Measurements from ENCODE around the gene PTPRO.

PTPRO gene

DNA sequence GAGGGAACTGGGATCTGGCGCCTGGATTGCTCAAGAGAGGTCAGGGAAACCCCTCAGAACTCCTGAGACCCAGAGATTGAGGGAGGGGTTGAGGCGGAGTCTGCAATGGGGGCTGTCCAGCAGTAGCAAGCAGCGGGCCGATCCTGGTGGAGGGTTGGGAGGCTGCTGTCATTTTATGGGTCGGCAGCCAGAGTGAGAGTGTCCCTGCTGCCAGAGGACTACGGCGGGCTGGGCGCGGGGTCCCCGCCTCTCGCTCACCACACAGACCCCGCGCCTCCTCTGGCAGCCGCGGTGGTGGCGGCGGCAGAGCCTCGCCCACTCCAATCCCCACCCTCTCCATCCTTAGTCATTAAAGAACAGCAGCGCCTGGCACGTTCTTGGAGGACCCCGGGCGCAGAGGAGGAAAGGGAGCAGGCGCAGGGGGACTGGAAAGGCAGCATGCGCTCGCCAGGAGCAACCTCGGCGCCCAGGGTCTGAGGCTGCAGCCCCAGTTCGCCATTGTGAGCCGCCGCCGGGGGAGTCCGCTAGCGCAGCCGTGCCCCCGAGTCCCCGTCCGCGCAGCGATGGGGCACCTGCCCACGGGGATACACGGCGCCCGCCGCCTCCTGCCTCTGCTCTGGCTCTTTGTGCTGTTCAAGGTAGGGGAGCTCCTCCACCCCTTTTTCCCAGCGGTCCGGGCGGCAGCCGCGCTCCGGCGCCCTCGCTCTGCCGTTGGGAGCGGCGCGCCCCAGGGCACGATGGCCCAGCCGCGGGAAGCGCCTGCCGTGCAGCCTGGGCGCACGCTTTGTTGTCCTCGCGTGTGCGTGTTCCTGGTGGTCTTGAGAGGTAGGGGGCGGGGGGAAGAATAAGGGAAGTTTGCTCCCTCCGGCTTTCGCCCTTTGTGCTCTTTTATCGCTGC is at the start of gene PTPRO:
Gene PTPRO, plus strand, starts transcription at position 345 of the 898 bp plus-strand sequence.
- no peak within 1 kb of the TSS for H3K27ac Mint-ChIP-seq
- H3K4me3 Mint-ChIP-seq, result peak within 1 kb of the TSS; percentile 18 to 62
- DNase-seq (no peak), ATAC-seq (no peak)
- H3K27me3 Mint-ChIP-seq, result peaks cover 61% of the 10 kb centered on the region
- H3K9me3 Mint-ChIP-seq, result no peaks in the 10 kb centered on the region
- H3K4me1 Mint-ChIP-seq, result peaks cover 13% of the 10 kb centered on the region

DNA sequence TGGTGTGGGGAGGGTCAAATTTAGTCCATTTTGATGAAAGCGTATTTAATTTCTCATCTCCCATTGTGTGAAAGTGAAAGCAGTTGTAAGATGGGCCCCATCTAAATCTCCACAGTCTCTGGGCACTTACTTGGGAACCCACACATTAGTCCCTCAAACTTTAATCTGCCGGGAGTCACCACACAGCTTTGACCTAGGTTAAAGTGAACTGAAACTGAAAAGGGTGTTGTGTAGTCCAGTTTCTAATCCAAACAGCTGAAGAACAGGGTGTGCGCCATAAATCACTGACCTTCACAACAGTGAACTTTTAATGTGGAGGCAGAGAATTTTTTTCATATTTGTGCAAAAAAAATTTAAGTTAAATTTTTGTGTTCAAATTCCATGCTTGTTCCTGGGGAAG is 48.4 kb upstream of the PTPRO start:
- no peaks in the 10 kb centered on the region for H3K9me3 Mint-ChIP-seq
- no peak overlapping the region for H3K4me3 Mint-ChIP-seq
- ATAC-seq (no peak), DNase-seq (no peak)
- peaks cover 19% of the 10 kb centered on the region for H3K27me3 Mint-ChIP-seq
- no peak overlapping the region for H3K27ac Mint-ChIP-seq
- peaks cover 2% of the 10 kb centered on the region for H3K4me1 Mint-ChIP-seq

DNA sequence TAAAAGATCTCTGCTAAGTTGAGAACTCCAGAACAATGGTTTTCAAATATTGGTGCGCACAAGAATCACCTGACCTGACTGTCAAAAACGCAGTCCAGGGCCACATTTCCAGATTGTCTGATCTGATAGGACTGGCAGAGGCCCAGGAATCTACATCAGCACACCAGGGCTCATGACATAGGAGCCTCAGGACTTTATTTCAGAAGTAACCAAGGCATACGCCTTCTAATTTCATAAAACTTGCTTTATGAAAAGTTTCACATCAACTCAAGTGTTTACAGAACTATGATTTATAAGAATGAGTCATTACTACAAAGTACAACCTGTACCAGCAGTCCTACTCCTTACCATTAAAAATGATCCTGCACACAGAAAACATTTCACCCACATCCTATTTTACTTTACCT is 47.7 kb upstream of the PTPRO start:
- H3K4me1 Mint-ChIP-seq, result peaks cover 6% of the 10 kb centered on the region
- peaks cover 19% of the 10 kb centered on the region for H3K27me3 Mint-ChIP-seq
- H3K4me3 Mint-ChIP-seq, result no peak overlapping the region
- no peaks in the 10 kb centered on the region for H3K9me3 Mint-ChIP-seq
- H3K27ac Mint-ChIP-seq, result no peak overlapping the region
- no peak for DNase-seq
- peak; percentile 43 for ATAC-seq

DNA sequence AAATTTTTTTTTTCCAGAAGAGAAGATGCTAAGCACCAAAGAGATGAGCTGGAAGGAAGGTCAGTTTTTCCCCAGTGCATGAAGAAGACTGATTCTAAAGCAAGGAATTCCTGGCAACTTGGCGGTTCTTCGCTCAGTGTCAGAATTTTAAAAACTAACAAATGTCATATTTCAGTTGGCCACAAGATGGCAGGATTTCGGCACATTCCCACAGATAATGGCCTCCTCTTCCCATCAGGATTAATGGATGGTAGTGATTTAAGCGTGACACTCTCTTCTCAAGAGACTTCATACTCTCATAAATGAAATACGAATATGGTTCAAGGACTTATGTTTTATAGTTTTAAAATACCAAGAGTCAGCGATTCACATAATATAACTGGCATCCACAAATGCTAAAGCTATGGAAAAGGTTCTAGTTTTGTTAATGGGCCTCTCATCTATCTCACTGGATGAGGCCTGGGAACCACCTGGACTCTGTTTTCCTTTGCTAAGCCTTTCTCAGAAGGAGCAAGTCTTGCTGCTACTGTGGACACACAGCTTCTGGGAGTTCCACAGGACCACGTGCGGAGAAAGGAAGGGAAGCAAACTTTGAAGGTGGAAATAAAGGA is 46.1 kb upstream of the PTPRO start:
- Mint-ChIP-seq H3K9me3 (no peaks in the 10 kb centered on the region), H3K27ac (no peak overlapping the region)
- DNase-seq, result no peak

GRCh38 chr12:15278816-15279658 is 43.3 kb upstream of the PTPRO start:
- peaks cover 10% of the 10 kb centered on the region for H3K27me3 Mint-ChIP-seq
- H3K4me1 Mint-ChIP-seq, result peaks cover 6% of the 10 kb centered on the region
- H3K27ac Mint-ChIP-seq, result peak overlapping the region in 1 of 2 donors; percentile 64
- peak; percentile 77 for ATAC-seq
- H3K9me3 Mint-ChIP-seq, result no peaks in the 10 kb centered on the region
- no peak overlapping the region for H3K4me3 Mint-ChIP-seq
- peak in 1 of 2 donors; percentile 10 for DNase-seq

More for the DNA sequence above, 46.1 kb upstream of the PTPRO start:
- H3K4me1 Mint-ChIP-seq, result peaks cover 6% of the 10 kb centered on the region
- no peak for ATAC-seq
- no peak overlapping the region for H3K4me3 Mint-ChIP-seq
- peaks cover 10% of the 10 kb centered on the region for H3K27me3 Mint-ChIP-seq

- no peak overlapping the region for H3K4me3 Mint-ChIP-seq
- H3K27me3 Mint-ChIP-seq, result peaks cover 10% of the 10 kb centered on the region
- peak overlapping the region in 1 of 2 donors; percentile 65 for H3K27ac Mint-ChIP-seq
- ATAC-seq (no peak), DNase-seq (no peak)
- H3K9me3 Mint-ChIP-seq, result no peaks in the 10 kb centered on the region
- H3K4me1 Mint-ChIP-seq, result peaks cover 6% of the 10 kb centered on the region
These were observed 41.4 kb upstream of the PTPRO start for GRCh38 chr12:15280930-15281329.

- no peak overlapping the region for H3K4me3 Mint-ChIP-seq
- H3K27ac Mint-ChIP-seq, result no peak overlapping the region
- no peak for DNase-seq
These were observed 33.1 kb upstream of the PTPRO start for GRCh38 chr12:15289192-15289591.

DNA sequence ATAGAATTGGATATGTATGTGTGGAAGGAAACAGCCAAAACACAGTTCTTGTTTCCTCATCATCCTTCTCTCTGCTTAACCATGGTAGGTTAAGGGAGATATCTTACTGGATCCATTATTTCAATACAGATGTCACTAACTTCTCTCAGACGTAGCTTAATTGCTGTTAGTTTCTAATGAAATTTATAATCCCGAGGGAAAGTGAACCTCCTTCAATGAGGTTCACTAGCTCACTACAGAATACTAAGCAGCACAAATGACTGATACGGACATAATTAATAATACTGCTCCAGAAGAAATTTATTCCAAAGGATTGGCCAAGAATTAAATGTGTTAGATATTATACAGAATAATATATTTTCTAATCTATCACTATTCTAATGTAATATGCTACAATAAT is 28.6 kb upstream of the PTPRO start:
- Mint-ChIP-seq H3K4me3 (no peak overlapping the region), H3K27ac (no peak overlapping the region), H3K9me3 (no peaks in the 10 kb centered on the region), H3K27me3 (no peaks in the 10 kb centered on the region), H3K4me1 (no peaks in the 10 kb centered on the region)
- ATAC-seq (no peak), DNase-seq (no peak)

More at GRCh38 chr12:15289192-15289591, 33.1 kb upstream of the PTPRO start:
- Mint-ChIP-seq H3K9me3 (no peaks in the 10 kb centered on the region), H3K27me3 (no peaks in the 10 kb centered on the region), H3K4me1 (no peaks in the 10 kb centered on the region)
- ATAC-seq, result no peak

DNA sequence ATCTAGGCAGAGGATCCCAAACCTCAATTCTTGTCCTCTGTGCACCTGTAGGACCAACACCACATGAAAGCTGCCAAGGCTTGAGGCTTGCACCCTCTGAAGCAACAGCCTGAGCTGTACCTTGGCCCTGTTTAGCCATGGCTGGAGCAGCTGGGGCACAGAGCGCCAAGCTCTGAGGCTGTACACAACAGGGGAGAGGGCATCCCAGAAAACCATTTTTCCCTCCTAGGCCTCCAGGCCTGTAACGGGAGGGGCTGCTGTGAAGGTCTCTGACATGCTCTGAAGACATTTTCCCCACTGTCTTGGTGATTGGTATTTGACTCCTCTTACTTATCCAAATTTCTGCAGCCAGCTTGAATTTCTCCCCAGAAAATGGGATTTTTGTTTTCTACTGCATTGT is 22.4 kb upstream of the PTPRO start:
- Mint-ChIP-seq H3K4me3 (no peak overlapping the region), H3K9me3 (peaks cover 8 to 20% of the 10 kb centered on the region in 2 donors), H3K27ac (peak overlapping the region in 1 of 2 donors; percentile 27), H3K4me1 (no peaks in the 10 kb centered on the region), H3K27me3 (peaks cover 9% of the 10 kb centered on the region)
- ATAC-seq (no peak), DNase-seq (no peak)

DNA sequence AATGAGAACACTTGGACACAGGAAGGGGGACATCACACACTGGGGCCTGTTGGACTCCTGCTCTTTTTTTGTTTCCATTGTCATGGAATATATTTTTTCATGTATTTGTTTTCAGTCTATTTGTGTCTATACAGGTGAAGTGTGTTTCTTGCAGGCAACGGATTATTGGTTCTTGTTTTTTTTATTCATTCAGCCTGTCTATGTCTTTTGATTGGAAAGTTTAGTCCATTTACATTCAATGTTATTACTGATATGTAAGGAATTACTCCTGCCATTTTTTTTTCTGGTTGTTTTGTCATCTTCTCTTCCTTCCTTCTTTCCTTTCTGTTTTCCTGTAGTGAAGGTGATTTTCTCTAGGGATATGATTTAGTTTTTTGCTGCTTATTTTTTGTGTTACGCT is 18.0 kb upstream of the PTPRO start:
- Mint-ChIP-seq H3K27ac (no peak overlapping the region), H3K4me3 (no peak overlapping the region)

DNA sequence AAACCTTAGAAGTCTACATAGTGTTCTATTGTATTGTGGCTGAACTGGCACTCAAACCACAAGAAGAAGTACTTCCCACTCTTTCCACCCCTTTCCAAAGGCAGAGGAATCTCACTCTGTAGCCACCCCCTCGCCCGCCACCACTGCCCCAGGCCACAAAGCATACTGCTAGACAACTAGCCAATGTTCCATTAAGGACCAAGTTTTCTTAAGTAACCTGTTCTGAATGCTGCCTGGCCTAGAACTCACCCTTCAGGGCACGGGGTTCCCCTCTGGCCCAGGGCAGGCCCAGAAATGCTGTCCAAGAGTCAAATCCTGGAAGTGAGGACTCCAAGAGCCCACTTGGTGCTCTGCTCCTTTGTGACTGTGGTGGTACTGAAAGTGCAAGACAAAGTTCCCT is 15.7 kb upstream of the PTPRO start:
- H3K4me3 Mint-ChIP-seq, result no peak overlapping the region
- no peak overlapping the region for H3K27ac Mint-ChIP-seq
- peaks cover 0 to 8% of the 10 kb centered on the region in 2 donors for H3K9me3 Mint-ChIP-seq
- ATAC-seq, result no peak
- DNase-seq, result no peak
- H3K4me1 Mint-ChIP-seq, result no peaks in the 10 kb centered on the region
- H3K27me3 Mint-ChIP-seq, result peaks cover 10% of the 10 kb centered on the region

More for the DNA sequence above, 18.0 kb upstream of the PTPRO start:
- Mint-ChIP-seq H3K27me3 (peaks cover 9% of the 10 kb centered on the region), H3K9me3 (peaks cover 8 to 20% of the 10 kb centered on the region in 2 donors), H3K4me1 (no peaks in the 10 kb centered on the region)
- DNase-seq (no peak), ATAC-seq (no peak)

- Mint-ChIP-seq H3K27me3 (peaks cover 10% of the 10 kb centered on the region), H3K4me3 (no peak overlapping the region), H3K27ac (no peak overlapping the region), H3K4me1 (no peaks in the 10 kb centered on the region), H3K9me3 (peaks cover 0 to 8% of the 10 kb centered on the region in 2 donors)
- DNase-seq, result no peak
- ATAC-seq, result peak; percentile 26
These were observed 15.2 kb upstream of the PTPRO start for GRCh38 chr12:15307079-15307478.

GRCh38 chr12:15318841-15319240 is 3.5 kb upstream of the PTPRO start:
- no peak overlapping the region for H3K4me3 Mint-ChIP-seq
- peaks cover 35% of the 10 kb centered on the region for H3K27me3 Mint-ChIP-seq
- H3K9me3 Mint-ChIP-seq, result no peaks in the 10 kb centered on the region
- H3K4me1 Mint-ChIP-seq, result peaks cover 13% of the 10 kb centered on the region
- ATAC-seq (no peak), DNase-seq (no peak)
- no peak overlapping the region for H3K27ac Mint-ChIP-seq

DNA sequence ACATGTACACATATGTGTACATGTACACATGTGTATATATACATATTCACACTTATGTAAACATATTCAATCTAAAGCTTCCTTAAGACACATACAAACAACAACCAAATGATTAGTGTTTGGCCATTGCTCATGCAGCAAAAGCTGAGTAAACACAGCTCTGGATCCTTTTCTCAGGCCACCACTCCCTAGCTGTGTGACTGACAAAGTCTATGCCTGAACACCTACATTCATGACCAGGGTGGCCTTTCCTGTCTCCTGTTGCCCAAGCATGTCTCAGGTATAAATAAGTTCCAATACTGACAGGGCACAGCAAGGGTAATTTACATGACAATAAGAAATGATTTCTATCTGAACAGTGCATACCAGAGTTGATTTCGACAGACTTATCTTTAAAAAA is 1.4 kb upstream of the PTPRO start:
- ATAC-seq, result no peak
- Mint-ChIP-seq H3K27me3 (peaks cover 53% of the 10 kb centered on the region), H3K4me1 (peaks cover 13% of the 10 kb centered on the region), H3K27ac (no peak overlapping the region), H3K4me3 (no peak overlapping the region), H3K9me3 (no peaks in the 10 kb centered on the region)
- no peak for DNase-seq

DNA sequence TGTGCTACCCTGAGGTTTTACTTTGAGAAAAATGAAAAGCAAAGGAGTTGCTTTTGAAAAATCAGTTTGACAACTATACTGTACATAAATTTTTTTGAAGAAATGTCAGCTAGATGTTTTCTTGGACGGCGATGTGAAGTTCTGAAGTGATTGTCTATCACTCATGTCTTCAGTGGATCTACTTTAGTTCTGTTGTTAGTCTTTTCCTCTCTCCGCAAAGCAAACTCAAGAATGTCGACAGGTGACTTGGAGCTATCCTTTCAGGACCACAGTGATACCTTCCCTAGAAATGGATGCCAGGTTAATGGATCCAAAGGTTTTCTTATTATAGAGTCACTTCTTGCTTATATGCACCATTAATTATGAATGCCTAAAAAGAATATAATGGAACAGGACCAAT is 1.2 kb downstream of the PTPRO start:
- H3K4me1 Mint-ChIP-seq, result peaks cover 13% of the 10 kb centered on the region
- peaks cover 68% of the 10 kb centered on the region for H3K27me3 Mint-ChIP-seq
- no peak overlapping the region for H3K4me3 Mint-ChIP-seq
- no peaks in the 10 kb centered on the region for H3K9me3 Mint-ChIP-seq
- no peak overlapping the region for H3K27ac Mint-ChIP-seq
- DNase-seq (no peak), ATAC-seq (no peak)

Measured in stimulated activated naive CD8-positive, alpha-beta T cell treated with anti-CD3 and anti-CD28 coated beads, Interleukin-15, amount 100 ng/mL, for 72 hours (primary cell).